Activated B cell treated with CpG ODN at 0.5 μM for 24 hours (primary cell): ENCODE measurements around the gene PDIA4. TPM values are rescaled to one million over a fixed set of nuclear protein-coding genes. Genes with fewer than 3 reads are reported as not detected.

ENCODE experiments used
- ATAC-seq: fragments of 200-7000 bp; cut with Tn5 transposase; one replicate; pipeline ENCODE4 v1.10.0; 2021; ENCODE audit warnings: low read depth, mild to moderate bottlenecking, moderate library complexity
- CTCF ChIA-PET: fragments of 350-600 bp; sonication (Branson Sonifier 250); formaldehyde crosslinking; loops from one replicate; lab custom pipeline; 2021; ENCODE audit warnings: antibody characterized with exemption; lab: Charles Lee
- POLR2A ChIA-PET: fragments of 350-600 bp; sonication (Branson Sonifier 250); formaldehyde crosslinking; loops from one replicate; lab custom pipeline; 2021; ENCODE audit warnings: antibody characterized with exemption; lab: Charles Lee
- DNase-seq: peaks from one replicate; pipeline ENCODE4 v3.0.0; 2022
- H3K27ac Mint-ChIP-seq: one replicate; pipeline ENCODE4 v1.8.0; 2020; ENCODE audit warnings: mixed read lengths
- H3K27me3 Mint-ChIP-seq: one replicate; pipeline ENCODE4 v1.8.0; 2021; ENCODE audit warnings: mixed read lengths
- H3K36me3 Mint-ChIP-seq: one replicate; pipeline ENCODE4 v1.8.0; 2021; ENCODE audit warnings: low read depth, mixed read lengths
- H3K4me1 Mint-ChIP-seq: one replicate; pipeline ENCODE4 v1.8.0; 2021; ENCODE audit warnings: mixed read lengths
- H3K4me3 Mint-ChIP-seq: one replicate; pipeline ENCODE4 v1.8.0; 2020; ENCODE audit warnings: mild to moderate bottlenecking, mixed read lengths
- H3K9me3 Mint-ChIP-seq: one replicate; pipeline ENCODE4 v1.8.0; 2020; ENCODE audit warnings: mixed read lengths
- intact Hi-C: fragments of 100-400 bp; cut with micrococcal nuclease; formaldehyde crosslinking; loops from one replicate; pipeline ENCODE4 v1.15.1; 2024
- total RNA-seq: library from RNA; stranded (reverse); gene quantifications from 2 replicates; pipeline ENCODE4 v1.2.3, GENCODE V29; 2022
- TF ChIP-seq, protein P1 (sequence below): fragments of 200-600 bp; IDR thresholded peaks from one replicate; pipeline ENCODE4 v1.8.0; 2022; ENCODE audit warnings: antibody characterized with exemption, mild to moderate bottlenecking

PDIA4 gene
- total RNA-seq, 1 donor from 2014 or later = 59.4 TPM

DNA sequence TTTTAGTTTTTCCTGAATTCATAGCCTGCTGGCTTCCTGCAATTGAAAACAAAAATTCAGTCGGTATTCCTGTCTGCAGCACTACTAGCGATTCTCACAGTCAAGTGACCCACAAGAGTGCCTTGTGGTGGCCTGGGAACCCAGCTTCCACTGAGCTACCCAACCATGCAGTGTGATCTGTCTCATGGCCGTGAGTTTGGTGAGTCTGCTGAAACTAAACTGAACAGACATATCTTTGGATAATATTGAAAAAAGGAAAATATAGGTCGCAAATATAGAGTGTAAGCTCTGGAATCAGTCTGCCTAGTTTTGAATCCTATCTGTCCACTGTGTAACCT, 44.1 kb upstream of the PDIA4 start:
- no peak overlapping the region for H3K27ac Mint-ChIP-seq

DNA sequence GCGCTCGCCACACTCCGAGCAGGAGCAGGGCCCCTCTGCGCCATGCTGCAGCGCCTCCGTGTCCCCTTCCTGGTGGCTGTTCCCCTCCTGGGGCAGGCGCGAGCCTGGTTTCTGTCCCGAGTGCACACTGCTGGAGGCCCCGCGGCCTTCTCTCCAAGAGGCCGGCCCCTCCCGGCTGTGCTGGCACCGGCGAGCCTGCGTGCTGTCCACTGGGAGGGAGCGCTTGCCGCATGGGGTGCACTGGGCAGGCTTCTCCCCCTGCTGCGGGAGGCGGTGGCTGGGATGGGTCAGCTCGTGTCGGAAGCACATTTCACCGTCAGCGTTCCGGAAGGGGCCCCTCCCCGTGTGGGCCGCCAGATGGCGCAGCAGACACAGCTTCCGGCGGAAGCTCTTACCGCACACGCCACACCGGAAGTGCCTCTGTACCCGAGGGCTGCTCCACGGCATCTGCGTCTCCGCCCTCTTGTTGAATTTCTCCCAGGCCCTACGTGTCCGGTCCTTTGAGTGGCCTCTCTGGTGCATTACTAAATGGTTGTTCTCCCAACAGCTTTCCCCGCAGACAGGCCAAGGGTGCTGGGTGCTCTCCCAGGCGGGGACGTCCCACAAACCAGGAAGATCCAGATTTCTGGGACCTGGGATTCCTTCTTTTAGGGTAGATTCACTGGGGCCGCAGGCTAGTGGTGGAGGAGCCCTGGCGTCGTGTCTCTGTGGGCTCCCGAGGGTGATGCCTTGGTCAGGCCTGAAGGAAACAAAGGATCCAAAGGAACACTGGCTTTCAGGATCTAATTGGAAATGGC, 43.5 kb upstream of the PDIA4 start:
- TF ChIP-seq, protein P1, sequence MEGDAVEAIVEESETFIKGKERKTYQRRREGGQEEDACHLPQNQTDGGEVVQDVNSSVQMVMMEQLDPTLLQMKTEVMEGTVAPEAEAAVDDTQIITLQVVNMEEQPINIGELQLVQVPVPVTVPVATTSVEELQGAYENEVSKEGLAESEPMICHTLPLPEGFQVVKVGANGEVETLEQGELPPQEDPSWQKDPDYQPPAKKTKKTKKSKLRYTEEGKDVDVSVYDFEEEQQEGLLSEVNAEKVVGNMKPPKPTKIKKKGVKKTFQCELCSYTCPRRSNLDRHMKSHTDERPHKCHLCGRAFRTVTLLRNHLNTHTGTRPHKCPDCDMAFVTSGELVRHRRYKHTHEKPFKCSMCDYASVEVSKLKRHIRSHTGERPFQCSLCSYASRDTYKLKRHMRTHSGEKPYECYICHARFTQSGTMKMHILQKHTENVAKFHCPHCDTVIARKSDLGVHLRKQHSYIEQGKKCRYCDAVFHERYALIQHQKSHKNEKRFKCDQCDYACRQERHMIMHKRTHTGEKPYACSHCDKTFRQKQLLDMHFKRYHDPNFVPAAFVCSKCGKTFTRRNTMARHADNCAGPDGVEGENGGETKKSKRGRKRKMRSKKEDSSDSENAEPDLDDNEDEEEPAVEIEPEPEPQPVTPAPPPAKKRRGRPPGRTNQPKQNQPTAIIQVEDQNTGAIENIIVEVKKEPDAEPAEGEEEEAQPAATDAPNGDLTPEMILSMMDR = no peak
- Mint-ChIP-seq H3K27me3 (no peaks in the 10 kb centered on the region), H3K9me3 (no peaks in the 10 kb centered on the region), H3K27ac (no peak overlapping the region), H3K4me3 (no peak overlapping the region), H3K36me3 (peaks cover 40% of the 10 kb centered on the region), H3K4me1 (peaks cover 4% of the 10 kb centered on the region)
- CTCF ChIA-PET = interaction anchor here (1.4 to 2.0 kb wide), 3 partner anchors 10 to 66 kb away, joined by 4 to 8 read pairs (median 6); no protein-coding TSS in a partner anchor
- ATAC-seq = peak; percentile 45
- DNase-seq = no peak
- intact Hi-C loops = no loop called here
- POLR2A ChIA-PET = no interaction called here

More for the DNA sequence above, 44.1 kb upstream of the PDIA4 start:
- no peak for ATAC-seq
- intact Hi-C loops = no loop called here
- H3K27me3 Mint-ChIP-seq = no peaks in the 10 kb centered on the region
- H3K36me3 Mint-ChIP-seq = peaks cover 45% of the 10 kb centered on the region
- H3K9me3 Mint-ChIP-seq = no peaks in the 10 kb centered on the region
- POLR2A ChIA-PET = no interaction called here
- no peak overlapping the region for H3K4me3 Mint-ChIP-seq
- CTCF ChIA-PET = interaction anchor here (1.6 to 2.0 kb wide), 2 partner anchors 65 to 67 kb away, joined by 6 to 8 read pairs; no protein-coding TSS in a partner anchor
- H3K4me1 Mint-ChIP-seq = peaks cover 4% of the 10 kb centered on the region
- TF ChIP-seq, protein P1 = no peak
- no peak for DNase-seq

DNA sequence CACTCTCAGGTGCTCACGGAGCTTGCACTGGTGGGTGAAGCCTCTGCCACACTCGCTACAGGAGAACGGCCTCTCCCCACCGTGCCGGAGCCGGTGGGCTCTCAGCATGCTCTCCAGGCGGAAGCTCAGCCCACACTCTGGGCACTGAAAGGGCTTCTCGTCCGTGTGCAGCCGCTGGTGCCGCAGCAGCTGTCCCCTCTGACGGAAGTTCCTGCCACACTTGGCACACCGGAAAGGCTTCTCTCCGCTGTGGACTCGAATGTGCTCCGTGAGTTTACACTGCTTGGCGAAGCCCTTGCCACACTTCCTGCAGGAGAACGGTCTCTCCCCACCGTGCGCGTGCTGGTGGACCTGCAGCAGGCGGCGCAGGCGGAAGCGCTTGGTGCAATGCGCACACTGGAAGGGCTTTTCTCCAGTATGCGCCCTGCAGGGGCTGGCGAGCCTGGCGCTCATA, 42.9 kb upstream of the PDIA4 start:
- Mint-ChIP-seq H3K27ac (no peak overlapping the region), H3K9me3 (no peaks in the 10 kb centered on the region), H3K4me1 (peaks cover 4% of the 10 kb centered on the region), H3K27me3 (no peaks in the 10 kb centered on the region), H3K36me3 (peaks cover 37% of the 10 kb centered on the region), H3K4me3 (no peak overlapping the region)
- ATAC-seq (no peak), DNase-seq (no peak)
- CTCF ChIA-PET = interaction anchor here (1.4 kb wide), 1 partner anchor 9 kb away, joined by 4 read pairs; no protein-coding TSS in a partner anchor
- TF ChIP-seq, protein P1 = no peak
- POLR2A ChIA-PET = no interaction called here
- intact Hi-C loops = no loop called here

DNA sequence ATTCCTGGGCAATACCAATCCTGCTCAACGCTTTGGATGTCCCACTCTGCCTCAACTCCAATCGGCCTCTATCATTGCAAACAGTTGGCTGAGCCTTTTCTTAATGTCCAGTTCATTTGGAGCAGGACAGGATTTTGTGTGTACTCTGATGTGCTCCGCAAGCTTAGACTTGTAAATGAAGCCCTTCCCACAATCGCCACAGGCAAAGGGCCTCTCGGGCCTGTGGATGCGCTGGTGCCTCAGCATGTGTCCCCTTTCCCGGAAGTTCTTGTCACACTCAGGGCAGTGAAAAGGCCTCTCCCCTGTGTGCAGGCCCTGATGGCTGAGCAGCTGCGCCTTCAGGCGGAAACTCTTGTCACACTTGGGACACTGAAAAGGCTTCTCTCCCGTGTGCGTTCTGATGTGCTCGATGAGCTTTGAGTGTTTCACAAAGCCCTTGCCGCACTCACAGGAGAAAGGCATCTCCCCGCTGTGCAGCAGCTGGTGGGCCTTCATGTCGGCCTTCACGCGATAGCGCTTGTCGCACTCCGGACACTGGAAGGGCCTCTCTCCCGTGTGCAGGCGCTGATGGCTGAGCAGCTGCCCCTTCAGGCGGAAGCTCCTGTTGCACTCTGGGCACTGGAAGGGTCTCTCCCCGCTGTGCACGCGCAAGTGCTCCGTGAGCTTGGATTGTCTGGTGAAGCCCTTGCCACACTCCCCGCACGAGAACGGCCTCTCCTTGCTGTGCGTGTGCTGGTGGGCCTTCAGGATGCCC, 42.2 kb upstream of the PDIA4 start:
- no peak overlapping the region for H3K27ac Mint-ChIP-seq
- ATAC-seq (no peak), DNase-seq (no peak)
- H3K36me3 Mint-ChIP-seq = peaks cover 37% of the 10 kb centered on the region
- H3K27me3 Mint-ChIP-seq = no peaks in the 10 kb centered on the region
- TF ChIP-seq, protein P1 = no peak
- peaks cover 7% of the 10 kb centered on the region for H3K4me1 Mint-ChIP-seq
- H3K9me3 Mint-ChIP-seq = no peaks in the 10 kb centered on the region
- ChIA-PET CTCF (interaction anchor here (0.6 to 1.4 kb wide), 3 partner anchors 8 to 65 kb away, joined by 3 to 4 read pairs (median 4); no protein-coding TSS in a partner anchor), POLR2A (no interaction called here)
- H3K4me3 Mint-ChIP-seq = no peak overlapping the region
- intact Hi-C loops = no loop called here
